ENCODE measurements around the gene CLN5.

Gene CLN5

GRCh38 chr13:77040835-77041234 lies 49.0 kb downstream of the CLN5 start:
- ChIA-PET POLR2A (no interaction called here), CTCF (no interaction called here)
- DNase-seq (ENCODE audit: low read depth, low spot score) = no peak
- no peak for TF ChIP-seq CTCF (IDR thresholded peaks at IDR 0.05; ENCODE audit: insufficient read depth, low read length, missing control alignments)
- no peak overlapping the region for H3K4me3 ChIP-seq (ENCODE audit: low read depth, low read length)

GRCh38 chr13:77042566-77043177 lies 50.8 kb downstream of the CLN5 start:
- ChIA-PET CTCF (interaction anchor here (1.1 to 1.6 kb wide), 2 partner anchors 9 to 14 kb away, joined by 3 read pairs; no protein-coding TSS in a partner anchor), POLR2A (no interaction called here)
- no peak for TF ChIP-seq CTCF (IDR thresholded peaks at IDR 0.05; ENCODE audit: insufficient read depth, low read length, missing control alignments)
- DNase-seq (ENCODE audit: low read depth, low spot score) = no peak
- H3K4me3 ChIP-seq (ENCODE audit: low read depth, low read length) = no peak overlapping the region

GRCh38 chr13:77047649-77048343 lies 55.9 kb downstream of the CLN5 start:
- ChIA-PET POLR2A (no interaction called here), CTCF (no interaction called here)
- no peak for TF ChIP-seq CTCF (IDR thresholded peaks at IDR 0.05; ENCODE audit: insufficient read depth, low read length, missing control alignments)
- no peak for DNase-seq (ENCODE audit: low read depth, low spot score)
- H3K4me3 ChIP-seq (ENCODE audit: low read depth, low read length) = no peak overlapping the region

GRCh38 chr13:77048681-77049080 lies 56.8 kb downstream of the CLN5 start:
- ChIA-PET CTCF (no interaction called here), POLR2A (no interaction called here)
- no peak overlapping the region for H3K4me3 ChIP-seq (ENCODE audit: low read depth, low read length)
- no peak for DNase-seq (ENCODE audit: low read depth, low spot score)
- no peak for TF ChIP-seq CTCF (IDR thresholded peaks at IDR 0.05; ENCODE audit: insufficient read depth, low read length, missing control alignments)

- TF ChIP-seq CTCF (IDR thresholded peaks at IDR 0.05; ENCODE audit: insufficient read depth, low read length, missing control alignments) = no peak
- DNase-seq (ENCODE audit: low read depth, low spot score) = no peak
- H3K4me3 ChIP-seq (ENCODE audit: low read depth, low read length) = no peak overlapping the region
- ChIA-PET POLR2A (no interaction called here), CTCF (no interaction called here)
Measured at GRCh38 chr13:77053192-77053591, 61.3 kb downstream of the CLN5 start.

Measured in AG04449 (cell line).